NCI-H1930 (cell line): ENCODE measurements around the gene FAM217B.

Experiments
- DNase-seq, 2 experiments: peaks; one replicate each; lab custom pipeline; 2025; lab: John Stamatoyannopoulos, UW

The FAM217B gene

GRCh38 chr20:59976156-59976782 is 36.1 kb downstream of the FAM217B start:
- no peak for DNase-seq

GRCh38 chr20:59977086-59977485 is 36.9 kb downstream of the FAM217B start:
- no peak for DNase-seq

- DNase-seq = no peak
Measured at GRCh38 chr20:59983076-59983475, 42.9 kb downstream of the FAM217B start.

DNA sequence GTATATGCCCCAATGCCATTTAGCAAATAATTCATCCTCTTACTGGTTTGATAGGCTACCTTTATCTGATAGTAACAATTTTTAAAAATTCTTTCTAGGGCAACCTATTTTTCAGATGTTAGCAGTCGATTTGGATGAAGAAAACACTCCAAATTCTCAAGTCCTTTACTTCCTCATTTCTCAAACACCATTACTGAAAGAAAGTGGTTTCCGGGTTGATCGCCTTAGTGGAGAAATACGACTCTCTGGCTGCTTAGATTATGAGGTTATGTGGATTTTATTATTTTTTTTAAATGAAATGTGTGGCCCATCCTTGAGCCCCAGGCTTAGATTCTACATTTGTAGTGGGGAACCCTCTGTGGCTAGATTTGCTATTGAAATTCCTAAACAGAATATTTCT is 44.4 kb downstream of the FAM217B start:
- no peak for DNase-seq

GRCh38 chr20:59985164-59985563 is 45.0 kb downstream of the FAM217B start:
- DNase-seq = no peak

DNA sequence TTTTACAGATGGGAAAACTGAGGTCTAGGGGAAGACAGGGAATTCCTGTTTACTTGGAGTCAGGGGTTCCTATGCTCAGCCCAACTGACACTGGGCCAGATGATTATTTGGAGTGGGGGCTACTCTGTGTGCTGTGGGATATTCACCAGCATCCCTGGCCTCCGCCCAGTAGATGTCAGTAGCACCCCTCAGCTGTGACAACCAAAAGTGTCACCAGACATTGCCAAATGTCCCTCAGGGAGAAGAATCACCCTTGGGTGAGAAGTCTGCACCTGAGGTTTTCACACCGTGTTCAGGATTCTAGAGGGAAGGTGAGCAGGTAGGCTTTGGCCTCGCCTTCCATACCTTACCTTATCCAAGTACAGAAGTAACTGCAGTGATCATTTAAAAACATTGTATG is 45.7 kb downstream of the FAM217B start:
- no peak for DNase-seq

GRCh38 chr20:59987135-59987534 is 46.9 kb downstream of the FAM217B start:
- no peak for DNase-seq

- no peak for DNase-seq
Measured at GRCh38 chr20:59988141-59988540, 48.0 kb downstream of the FAM217B start.

GRCh38 chr20:59992526-59993084 is 52.4 kb downstream of the FAM217B start:
- DNase-seq = peak in 1 of 2 experiments; percentile 27

DNA sequence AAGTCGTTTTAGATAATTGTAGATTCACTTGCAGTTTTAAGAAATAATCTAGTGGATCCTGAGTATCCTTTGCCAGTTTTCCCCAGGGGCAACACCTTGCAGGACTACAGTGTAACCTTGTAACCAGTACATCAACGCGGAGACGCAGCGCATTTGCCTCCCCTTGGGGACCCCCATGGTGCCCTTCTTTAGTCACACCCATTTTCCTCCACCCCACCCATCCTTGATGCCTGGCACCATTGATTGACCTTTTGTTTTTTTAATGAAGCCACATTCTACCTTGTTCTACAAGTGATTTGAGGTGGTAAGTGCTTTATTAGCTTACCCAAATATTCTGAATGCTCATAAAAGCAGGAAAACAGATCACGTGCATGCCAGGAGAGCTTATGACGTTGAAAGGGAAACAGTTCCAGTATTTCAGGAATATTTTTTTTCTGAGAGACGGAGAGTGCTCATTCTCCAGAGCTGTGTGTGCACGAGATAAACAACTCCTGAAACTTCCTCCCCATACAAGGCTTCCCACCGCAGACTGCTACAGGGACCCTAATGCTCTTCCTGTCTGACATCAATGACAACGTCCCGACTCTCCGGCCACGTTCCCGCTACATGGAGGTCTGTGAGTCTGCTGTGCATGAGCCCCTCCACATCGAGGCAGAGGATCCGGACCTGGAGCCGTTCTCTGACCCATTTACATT is 53.7 kb downstream of the FAM217B start:
- no peak for DNase-seq

GRCh38 chr20:59994697-59995122 is 54.5 kb downstream of the FAM217B start:
- DNase-seq = no peak

GRCh38 chr20:59996108-59996507 is 55.9 kb downstream of the FAM217B start:
- no peak for DNase-seq

- DNase-seq = no peak
Measured at GRCh38 chr20:59997896-59998295, 57.7 kb downstream of the FAM217B start.
